Right renal pelvis (tissue), 4 donors: ENCODE measurements around the gene GNAI1. TPM values are rescaled to one million over a fixed set of nuclear protein-coding genes. Genes with fewer than 3 reads are reported as not detected.

Experiments used
- DNase-seq, 4 donors: peaks; one replicate each; pipeline ENCODE4 v3.0.0-alpha.2; 2013; ENCODE audit warnings: low read depth in 4 of 4, low spot score in 3 of 4, missing footprints in 1 of 4
- polyA plus RNA-seq, 4 donors: library from polyadenylated mRNA; unstranded; fragments of 120-200 nt; gene quantifications; one replicate each; pipeline ENCODE4 v1.2.1, GENCODE V29; 2013; ENCODE audit not compliant: insufficient read length in 4 of 4

Gene GNAI1
- polyA plus RNA-seq: 100 to 1,000 TPM; 131 to 138 (median 135) TPM

DNA sequence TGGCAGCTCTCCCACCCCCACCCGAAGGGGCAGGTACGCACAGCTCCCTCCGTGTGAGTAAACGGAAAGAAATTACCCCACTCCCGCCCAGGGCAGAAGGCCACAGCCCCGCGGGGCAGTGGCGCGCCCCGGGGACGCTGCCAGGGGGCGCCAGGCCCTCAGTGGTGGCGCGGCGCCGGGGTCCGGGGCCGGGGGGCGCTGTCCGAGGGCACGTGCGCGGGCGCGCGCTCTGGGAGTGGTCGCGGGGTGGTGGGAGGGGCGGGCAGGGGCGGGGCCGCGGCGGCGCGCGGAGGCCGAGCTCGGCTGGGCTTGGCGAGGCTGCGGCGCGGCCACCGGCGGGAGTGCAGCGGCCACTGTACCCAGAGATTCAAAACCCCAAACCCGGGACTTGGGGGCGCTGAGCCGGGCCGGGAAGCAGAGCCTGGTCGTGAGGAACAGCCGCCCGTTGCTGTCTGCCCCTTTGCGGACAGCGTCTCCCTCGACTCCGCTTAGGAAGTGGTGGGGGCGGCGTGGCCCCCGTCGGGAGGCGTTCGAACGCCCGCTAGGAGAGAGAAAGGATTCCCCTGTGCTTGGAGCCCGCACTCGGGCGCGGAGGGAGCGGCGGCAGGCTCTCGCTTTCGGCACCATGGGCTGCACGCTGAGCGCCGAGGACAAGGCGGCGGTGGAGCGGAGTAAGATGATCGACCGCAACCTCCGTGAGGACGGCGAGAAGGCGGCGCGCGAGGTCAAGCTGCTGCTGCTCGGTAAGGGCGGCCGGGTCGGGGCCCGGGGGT, at the start of gene GNAI1:
Gene GNAI1 (plus strand): TSS at position 296 of the 773 bp plus-strand sequence. CDS start 330 bp downstream, at position 626.
- DNase-seq: peak in 3 of 4 donors; percentile 63 to 78 (median 65)

DNA sequence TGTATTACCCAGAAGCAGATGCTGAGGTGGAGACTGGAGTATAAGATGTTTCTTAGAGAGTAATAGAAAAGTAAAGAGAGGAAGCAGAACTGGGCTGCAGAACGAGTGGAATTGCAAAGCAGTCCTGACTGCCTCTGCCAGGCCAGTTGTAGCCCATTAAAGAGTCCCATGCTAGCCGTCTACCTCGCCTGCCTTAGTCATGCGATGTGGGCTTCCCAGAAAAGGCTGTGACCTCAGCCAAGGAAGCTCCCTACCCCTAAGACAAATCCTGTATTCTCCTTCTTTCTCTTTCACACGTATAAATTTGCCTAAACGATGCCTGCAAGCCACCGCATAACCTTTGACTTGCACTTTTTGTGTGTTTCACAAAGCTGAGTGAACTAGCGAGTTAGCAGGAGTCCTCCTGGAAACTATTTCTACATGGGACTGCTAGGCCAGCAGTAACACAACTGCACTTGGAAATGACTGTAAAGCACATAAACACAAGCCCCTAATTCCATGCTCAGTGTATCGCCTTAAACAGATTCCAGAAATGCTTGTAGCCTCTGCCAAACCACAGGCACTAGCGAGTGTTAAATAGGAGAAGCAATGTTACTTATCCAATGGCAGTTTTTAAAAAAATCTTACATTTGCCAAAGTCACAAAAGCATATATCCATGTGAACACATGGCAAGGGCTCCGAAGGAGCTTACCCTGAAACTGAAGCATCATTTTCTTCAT, 47.4 kb upstream of the GNAI1 start:
- no peak for DNase-seq

DNA sequence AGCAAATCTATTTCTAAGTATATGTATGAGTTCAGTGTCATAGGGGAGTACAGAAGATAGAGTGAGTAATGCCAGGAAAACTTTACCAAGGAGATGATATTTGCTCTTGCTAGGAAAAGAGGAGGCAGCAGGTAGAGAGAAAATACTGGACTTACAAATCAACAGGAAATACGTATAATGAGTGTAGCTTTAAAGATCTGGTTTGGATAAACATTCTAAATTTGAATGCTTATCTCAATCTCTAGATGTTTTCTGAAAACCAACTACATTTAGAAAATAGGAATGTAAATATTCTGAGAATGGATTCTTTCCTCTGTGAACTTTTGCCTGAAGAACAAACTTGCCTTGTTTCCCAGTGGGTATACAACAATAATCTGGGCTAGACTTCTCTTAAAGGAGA, 46.9 kb upstream of the GNAI1 start:
- DNase-seq: no peak

DNA sequence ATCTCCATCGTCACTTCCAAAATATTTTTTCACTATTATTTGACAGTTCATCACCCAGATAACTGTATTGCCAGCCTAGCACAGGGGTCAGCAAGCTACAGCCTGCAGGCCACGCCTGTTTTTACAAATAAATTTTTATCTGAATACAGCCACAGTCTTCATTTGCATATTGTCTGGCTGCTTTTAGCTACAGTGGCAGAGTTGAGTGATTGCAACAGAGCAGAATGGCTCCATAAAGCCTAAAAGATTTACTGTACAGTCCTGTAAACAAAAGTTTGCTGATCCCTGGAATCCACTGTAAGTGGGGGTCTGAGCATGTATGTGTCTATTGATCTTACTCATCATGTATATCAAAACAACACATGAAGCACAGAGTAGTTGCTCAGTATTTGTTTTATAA, 45.9 kb upstream of the GNAI1 start:
- no peak for DNase-seq

DNA sequence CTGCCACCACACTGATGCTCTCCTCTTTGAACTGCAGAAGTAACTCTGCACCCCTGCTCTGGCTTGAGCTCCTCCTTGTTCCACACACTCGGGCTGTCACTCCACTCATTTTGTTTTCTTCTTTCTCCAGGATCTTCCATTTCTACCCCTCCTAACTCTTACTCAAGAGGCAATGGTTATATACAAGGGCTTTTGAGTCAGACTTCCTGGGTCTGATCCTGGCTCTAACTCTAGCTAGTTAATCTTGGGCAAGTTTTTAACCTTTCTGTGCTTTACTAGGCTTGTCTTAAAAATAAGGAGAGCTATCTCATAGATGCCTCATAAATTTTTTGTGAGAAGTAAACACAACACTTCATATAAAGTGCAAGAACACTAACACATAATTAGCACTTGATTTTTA, 45.3 kb upstream of the GNAI1 start:
- DNase-seq: no peak

DNA sequence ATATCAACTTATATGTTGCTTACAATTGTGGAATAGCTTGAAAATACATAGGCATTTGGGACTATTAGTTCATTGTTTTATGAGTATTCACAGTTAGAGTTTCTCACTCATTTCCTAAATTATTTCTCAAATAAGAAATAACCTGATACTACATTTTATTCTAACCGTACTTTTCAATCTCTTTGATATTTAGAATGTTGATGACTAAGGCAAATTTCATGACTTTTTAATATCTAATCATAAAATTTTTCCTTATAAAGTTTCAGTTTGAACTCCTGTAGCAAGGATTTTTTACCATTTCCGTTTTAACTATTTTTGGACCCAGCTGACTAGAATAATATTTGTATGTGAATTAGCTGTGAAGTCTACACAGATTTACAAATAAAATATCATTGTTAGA, 41.3 kb upstream of the GNAI1 start:
- no peak for DNase-seq

DNA sequence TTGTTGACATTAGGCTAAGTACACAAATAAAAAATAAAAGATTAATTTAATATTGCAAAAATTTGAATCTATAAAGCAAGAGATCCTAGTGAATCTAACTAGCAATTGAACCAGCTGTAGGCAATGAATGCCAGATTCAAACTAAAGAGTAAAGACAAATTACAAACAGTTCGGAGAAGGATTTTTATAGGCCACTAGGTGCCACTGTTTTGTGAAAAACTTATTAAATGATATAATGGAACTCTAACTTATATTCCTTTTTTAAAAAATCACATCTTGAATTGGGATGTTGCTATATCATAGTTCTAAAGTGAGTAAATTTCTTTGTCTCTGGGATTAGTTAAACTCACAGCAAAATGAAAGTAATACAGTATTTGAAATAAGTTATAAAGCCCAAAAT, 39.1 kb upstream of the GNAI1 start:
- peak in 1 of 4 donors; percentile 5 for DNase-seq

DNA sequence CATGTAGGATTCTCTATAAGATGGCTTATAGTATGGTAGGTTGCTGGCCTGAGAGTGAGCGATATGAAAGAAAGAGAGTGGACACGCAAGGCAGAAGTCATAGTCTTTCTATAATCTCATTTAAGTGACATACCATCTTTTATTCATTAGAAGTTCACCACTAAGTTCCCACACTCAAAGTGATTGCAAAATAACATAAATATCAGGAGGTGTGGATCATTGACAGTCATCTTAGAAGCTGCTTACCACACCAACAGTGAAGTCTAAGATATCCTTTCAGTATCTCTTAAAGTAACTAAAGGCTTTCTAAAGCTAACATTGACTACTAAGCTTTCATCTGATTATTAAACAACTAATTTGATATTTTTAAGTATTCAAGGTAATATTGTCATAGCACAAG, 36.9 kb upstream of the GNAI1 start:
- DNase-seq: no peak

DNA sequence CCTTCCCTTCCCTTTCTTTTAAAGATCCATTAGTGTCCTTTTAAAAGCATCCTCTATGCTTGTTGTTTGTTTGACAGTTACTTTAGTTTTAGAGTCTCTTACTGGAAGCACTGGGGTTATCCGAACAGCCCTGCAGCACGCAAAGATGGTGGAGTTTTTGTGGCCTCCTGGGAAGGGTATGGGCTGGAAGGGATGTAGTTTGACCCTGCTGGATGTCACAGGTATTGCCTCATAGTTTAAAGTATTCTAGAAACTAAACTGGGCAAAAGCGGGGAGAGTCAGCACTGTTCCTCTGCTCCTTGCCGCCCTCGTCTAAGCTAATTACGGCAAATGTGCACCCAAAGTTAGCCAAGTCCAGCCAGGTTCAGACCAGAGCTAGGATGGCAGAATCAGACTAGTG, 35.8 kb upstream of the GNAI1 start:
- DNase-seq: no peak

DNA sequence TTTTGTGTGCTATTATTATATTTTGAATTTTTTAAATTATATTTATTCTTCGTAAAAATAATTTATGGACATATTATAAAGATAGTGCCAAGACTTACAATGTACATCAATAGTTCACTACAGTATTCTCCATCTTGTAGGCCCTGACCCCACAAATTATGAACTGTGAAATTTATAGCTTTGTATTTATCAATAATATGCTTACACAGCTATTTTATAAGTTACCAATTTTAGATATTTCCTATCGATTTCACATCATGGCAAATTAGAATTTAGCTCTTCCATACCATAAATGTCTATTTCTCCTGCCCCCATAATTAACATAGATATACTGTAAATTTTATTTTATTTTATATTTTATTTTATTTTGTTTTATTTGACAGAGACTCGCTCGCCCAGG, 34.4 kb upstream of the GNAI1 start:
- no peak for DNase-seq

DNA sequence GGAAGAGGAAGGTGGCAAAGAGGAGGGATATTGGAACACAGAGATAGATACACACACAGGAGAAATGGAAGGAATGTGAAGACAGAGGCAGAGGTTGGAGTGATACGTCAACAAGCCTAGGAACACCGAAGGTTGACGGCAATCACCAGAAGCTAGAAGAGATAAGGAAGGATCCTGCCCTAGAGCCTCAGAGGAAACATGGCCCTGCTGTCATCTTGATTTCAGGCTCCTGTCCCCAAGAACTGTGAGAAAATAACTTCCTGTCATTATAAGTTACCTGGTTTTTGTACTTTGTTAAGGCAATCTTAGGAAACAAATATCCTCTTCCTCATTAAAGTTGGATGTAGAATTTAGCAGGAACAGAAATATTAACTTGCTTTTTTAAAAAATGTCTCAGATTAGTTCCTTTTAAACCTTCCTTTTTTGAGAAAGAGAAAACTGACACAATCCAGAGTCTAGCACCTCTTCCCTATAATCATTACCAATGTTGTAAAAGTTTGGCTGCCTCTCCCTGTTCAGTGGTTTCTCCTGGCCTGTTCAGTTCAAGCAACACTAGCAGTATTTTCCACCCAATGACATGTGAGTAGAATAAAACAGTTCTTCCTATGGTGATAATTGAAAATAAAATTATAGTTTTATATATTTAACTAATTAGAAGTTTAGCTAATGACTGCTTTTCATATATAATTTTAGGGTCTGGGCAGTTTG, 28.8 kb upstream of the GNAI1 start:
- DNase-seq: no peak

DNA sequence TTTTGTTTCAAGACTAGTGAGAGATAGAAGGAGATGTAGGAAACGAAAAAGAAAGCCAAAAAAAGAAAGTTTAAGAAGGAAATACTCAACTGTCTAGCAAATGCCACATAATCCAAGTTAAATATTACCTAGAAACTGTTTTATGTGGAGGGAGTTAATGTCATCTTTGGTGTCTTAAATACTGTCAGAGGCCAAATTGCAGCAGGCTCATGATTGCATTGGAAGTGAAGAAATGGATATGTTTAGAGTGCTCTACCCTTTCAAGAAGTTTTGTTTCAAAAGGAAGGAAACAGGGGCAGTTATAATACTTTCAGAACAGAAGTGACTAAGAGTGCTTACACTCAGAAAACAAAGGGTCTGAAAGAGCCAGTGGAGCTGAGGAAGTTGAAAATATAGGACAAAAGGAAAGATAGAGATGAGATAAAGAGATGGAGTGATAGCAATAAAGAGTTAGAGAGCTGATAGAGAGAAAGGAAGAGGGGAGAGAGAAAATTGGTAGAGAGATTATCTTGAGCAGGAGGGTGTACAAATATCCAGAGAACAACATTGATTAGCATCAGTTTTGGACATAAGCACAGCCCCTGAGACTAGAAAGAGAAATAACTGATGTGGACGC, 28.0 kb upstream of the GNAI1 start:
- DNase-seq: no peak

DNA sequence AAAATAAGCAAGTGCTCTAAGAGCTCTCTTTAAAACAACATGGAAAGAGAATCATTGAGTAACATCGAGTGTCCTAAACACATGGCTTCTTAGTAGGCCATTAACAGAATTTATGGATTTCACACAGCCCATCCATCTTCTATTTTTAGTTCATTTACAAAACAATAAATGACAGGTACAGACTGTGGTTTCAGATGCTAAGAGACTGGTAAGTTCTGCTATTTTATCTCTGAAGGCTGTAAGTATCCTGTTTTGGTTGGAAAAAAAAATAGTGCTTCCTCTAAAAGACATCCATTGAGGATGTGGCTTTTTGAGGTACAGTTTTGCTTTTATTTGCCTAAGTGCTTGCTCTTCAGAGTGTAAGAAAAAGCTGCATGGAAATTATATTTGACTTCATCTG, 27.4 kb upstream of the GNAI1 start:
- DNase-seq: no peak

DNA sequence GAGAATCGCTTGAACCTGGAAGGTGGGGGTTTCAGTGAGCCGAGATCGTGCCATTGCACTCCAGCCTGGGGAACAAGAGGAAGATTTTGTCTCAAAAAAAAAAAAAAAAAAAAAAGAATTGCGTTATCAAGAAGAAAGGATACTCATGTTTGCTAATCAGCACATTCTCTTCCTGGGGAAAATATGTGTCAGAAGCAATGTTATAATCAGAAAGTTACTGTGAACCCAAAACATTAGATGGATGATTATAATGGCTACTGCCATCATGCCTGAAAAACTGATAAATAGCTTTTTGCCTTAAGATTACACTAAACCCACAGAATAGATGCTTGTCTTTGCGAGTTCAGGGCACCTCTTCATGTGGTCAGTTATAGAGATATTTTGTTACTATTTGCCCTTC, 24.3 kb upstream of the GNAI1 start:
- no peak for DNase-seq

DNA sequence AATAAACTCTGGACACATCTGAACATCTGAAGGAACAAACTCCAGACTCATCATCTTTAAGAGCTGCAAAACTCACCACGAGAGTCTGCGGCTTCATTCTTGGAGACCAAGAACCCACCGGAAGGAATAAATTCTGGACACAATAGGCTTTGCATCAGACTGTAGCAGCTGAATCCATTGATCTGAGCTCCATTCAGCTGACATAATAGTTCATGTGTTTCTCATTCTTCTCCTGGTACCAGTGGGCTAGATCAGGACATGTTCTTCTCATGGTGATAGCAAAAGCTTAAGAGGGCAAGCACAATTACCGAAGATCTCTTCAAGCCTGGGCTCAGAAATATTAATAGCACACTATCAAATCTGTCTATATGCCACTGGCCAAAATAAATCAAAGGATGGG, 20.5 kb upstream of the GNAI1 start:
- DNase-seq: no peak

DNA sequence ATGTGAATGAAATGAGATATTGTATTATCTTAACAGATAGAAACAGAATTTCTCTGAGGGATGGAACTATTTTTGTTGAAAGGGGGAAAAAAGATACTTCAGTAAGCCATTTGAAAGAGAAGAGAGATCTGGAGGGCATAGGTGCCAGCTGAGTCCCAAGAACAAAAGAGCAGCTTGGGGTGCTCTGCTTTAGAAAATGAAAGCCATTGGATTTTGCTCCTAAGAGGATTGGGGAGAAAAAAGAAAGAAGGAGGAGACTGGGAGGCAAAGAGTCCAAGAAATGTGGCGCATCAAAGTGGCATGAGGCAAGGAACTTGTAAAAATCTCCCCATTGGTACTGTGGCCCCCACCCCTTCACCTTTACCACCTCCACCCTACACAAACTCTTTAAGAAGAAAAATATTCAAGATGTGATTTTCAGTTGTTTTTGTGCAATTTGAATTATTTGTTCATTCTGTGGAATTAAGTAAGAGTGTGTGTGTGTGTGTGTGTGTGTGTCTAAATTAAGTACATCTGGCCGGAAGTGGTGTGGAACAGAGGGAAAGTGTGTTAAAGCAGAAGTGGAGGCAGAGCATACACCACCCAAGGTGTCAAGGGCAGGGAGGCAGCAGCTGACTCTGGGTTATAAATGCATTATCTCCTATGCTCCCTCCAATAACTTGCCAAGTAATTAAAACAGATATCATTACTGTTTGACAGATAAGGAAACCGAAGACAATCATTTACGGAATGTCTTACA, 9.9 kb upstream of the GNAI1 start:
- no peak for DNase-seq

DNA sequence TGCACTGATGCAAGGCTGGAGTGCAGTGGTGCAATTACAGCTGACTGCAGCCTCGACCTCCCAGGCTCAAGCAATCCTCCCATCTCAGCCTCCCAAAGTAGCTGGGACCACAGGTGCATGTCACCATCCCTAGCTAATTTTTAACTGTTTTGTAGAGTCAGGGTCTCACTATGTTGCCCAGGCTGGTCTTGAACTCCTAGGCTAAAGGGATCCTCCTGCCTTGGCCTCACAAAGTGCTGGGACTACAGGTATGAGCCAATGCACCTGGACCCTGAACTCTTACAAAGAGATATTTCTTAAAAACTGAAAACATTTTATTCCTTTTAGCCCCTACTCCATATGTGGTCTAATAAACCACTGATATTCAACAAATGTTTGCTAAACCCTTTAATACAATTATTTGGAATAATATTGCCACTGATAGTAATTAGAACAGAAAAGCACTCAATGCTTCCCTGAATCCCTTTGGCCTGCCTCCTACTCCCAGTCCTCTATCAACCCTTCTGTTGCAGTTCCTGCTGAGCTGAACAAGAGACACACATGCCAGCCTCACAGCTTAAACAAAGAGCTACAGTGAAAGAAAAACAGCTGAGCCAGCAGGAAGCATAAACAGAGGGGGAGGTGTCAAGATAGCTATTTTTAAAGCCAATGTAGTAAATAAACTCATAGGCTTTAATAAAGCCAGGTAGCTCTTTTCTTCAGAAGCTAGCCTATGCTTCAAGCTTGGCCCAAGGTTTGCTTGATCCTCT, 7.0 kb upstream of the GNAI1 start:
- no peak for DNase-seq

DNA sequence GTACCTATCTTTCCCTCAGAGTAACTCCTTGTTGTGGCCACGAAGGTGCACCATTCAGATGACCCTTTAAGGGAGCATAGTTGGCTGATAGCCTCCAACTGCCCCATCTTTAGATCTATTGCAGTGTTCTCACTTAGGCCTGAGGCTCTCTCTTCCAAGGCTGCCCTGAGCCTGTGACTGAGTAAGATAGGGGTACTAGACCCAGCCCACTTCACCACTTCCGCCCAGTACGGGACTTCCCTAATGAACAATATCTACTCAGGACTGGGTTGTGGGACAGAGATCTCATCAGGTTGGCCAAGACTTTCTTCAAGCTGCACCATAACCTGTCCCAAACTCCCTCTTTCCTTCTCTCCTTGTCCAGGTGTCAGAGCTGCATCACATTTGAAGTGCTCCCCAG, 5.7 kb upstream of the GNAI1 start:
- no peak for DNase-seq

DNA sequence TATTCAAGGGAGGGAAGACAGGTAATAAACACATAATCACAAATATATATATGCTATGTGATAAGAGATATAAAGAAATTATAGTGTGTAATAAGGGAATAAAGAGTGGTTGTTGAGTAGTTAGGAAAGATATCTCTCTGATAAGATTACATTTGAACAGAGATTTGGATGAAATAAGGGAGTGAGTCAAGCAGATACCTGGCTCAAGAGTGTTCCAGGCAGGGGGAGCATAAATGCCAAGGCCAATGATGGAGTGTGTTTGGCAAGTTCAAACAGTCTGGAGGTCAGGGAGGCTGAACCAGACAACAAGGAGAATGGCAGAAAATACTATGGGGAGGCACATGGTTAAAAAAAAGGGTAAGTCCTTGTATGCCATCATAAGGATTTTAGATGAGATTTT, 4.8 kb upstream of the GNAI1 start:
- no peak for DNase-seq
